Dermis microvascular lymphatic vessel endothelial cell (primary cell): ENCODE results near the gene PPP2R1B. TPM values are rescaled to one million over a fixed set of nuclear protein-coding genes. Genes with fewer than 3 reads are reported as not detected.

Experiments used
- DNase-seq, 2 donors: peaks; one replicate each; pipeline versions ENCODE4 v3.0.0 to v3.0.0-alpha.2; 2010; ENCODE audit warnings: low read depth in 2 of 2
- total RNA-seq: library from RNA; depleted of rRNA; stranded (reverse); fragments of >200 nt; gene quantifications from 2 replicates; pipeline ENCODE4 v1.2.1, GENCODE V29; 2014

The PPP2R1B gene
- total RNA-seq, 1 donor from 2014 or later = 29.0 TPM

DNA sequence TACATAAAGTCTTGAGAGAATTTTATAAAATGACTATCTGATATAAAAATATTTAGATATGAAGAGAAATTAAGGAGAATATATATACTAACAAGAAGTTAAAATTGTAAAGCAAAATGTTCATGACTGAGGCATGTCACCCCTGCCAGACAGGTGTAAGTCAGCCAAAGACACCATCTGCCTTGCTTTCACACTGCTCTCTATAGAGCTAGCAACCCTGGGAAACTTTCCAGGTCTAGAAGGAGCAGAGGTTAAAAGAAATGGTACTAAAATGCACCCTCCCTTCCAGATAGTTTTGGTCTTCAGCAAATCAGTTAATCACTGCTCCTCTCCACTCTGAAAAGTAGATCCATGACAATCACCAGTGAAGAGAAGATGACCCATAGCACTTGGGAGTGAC lies 16.5 kb downstream of the PPP2R1B start:
- DNase-seq = no peak

DNA sequence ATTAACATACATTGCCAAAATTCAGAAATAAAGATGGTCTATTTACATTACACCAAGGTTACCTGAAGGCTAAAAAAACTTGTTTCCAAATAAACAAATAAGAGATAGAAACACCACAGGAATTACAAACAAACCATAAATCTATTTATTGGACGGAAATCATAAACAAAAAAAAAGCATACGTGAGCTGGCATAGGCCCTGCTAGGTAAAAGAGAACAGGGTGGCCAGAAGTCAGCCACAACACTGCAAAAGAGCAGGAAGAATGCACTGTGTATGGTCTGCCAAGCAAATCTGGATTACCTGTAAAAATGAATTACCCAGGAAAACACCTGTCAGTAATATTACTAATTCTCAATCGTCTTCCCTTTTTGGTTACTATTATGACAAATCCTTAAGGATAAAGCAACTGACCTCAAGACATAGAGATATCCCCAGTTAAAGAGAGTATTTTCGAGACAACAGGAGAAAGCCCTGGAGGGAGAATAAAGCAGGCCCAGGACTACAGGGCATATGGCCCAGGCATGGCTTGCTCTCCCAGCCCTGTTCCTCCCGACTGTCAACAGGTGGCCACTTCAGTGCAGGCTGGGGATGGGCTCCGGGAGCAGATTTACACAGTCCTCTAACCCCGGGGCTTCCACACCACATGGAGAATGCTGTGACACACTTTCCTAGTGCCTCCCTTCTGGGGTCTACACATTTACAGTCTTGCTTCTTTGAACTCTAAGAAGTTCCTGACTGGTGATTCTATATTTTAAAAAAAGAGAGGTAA lies 18.0 kb downstream of the PPP2R1B start:
- DNase-seq = no peak

DNA sequence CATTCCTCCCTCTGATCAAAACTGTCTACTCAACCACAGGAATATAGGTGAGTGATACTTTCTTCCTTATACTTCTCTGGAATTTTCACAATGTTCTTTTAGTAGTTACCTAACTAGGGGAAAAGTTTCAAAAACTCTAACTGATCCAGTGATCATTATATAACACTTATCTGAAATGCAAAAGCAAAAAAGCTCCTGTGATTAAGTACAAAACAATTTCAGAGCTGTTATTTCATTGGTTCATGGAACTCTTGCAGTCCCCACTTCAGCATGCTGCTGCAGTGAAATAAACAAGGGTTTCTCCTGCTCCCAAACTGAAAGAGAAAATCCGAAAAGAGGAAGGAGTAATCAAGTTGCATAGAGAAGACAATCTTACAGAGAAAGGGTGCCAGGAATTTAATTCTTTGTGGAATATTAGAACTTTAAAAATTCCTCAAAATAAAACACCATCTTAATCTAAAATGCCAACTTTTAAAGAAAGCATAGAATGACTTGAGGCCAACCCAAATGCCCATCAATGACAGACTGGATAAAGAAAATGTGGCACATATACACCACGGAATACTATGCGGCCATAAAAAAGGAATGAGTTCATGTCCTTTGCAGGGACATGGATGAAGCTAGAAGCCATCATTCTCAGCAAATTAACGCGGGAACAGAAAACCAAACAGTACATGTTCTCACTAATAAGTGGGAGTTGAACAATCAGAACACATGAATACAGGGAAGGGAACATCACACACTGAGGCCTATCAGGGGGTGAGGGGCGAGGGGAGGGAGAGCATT lies 20.3 kb downstream of the PPP2R1B start:
- no peak for DNase-seq

DNA sequence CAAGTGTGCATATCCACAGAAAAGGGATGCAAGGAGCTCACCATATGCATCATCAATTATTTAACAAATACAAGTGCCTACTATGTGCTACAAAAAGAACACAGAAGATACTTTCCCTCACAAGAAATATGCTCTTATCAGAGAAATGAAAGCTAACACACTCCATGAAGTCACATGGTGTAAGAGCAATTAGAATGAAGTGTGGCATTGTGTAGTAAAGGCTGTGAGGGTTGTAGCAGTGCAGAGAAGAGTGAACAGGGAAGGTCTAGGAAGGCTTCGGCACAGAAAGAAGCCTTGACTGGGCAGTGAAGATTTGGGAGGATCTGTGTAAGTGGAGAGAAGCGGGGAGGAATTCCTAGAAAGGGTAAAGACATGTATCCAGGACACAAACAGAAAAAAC lies 22.5 kb downstream of the PPP2R1B start:
- DNase-seq = no peak

DNA sequence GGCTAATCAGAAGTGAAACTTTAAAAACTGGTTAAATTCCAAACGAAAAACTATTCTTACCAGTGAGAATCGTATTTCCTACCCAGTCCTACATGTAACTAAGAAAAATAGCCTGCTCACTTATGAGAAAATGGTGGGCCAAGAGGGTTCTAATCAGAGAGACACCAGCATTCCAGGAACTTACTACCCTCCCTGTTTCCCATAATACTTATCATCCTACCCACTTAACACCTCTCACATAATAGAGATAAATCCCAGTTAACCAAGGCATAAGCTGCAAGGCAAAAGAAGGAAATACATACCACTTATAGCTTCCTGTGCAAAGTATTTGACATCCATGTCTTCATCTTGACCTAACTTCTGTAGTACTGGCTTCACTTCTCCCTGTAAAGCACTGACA lies 24.4 kb downstream of the PPP2R1B start:
- no peak for DNase-seq

DNA sequence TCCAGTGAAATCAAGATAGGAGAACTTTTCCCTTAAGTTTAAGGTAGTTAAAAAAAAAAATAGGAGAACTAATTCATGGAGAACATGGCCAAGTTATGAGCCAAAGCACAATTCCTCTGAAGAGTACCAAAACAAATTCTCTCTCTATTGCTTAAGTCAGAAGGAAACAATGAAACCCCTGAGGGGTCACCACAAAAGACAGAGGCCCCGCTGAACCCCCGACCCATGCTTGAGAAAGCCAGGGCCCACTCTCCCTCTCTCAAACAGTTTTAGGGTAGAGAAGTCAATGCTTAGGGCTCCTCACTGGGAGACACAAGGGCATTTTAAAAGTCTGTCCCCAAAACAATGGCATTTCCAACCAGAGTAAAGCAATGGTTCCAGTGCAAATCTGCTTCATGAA lies 26.9 kb downstream of the PPP2R1B start:
- no peak for DNase-seq

DNA sequence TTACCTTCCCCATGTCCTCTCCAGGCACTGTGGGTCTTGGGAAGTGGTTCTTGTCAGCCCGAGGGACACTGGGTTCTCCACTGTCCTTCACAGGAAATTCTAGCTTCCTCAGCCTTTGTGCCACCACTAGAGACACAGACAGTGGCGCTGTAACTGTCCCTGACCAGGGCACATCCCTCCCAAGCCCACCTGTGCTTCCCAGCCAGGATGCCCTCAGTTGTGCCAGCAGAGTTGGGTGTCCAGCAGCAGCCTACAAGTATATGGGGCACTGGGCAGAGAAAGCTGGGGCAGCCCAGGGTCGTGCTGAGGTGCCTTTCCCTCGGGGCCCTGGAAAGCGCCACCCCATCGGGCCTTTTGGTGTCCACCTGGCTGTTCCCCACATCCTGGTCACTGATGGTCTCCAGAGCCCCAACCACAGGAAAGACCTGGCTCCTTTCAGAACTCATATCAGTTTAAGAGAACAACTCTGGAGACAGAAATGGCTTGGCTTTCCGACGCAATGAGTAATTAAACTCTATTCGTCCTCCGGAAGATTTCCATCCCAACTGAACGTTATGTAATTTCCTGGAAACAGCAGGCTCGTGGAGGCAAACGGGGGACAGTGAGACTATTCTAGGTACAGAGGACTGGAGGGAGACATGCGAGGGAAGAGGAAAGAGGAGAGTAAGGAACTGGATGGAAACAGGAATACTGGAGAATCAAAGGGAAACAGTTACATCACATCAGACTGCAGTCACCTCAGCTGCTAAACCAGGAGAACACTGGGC lies 28.6 kb downstream of the PPP2R1B start:
- DNase-seq = peak; percentile 82 to 87

DNA sequence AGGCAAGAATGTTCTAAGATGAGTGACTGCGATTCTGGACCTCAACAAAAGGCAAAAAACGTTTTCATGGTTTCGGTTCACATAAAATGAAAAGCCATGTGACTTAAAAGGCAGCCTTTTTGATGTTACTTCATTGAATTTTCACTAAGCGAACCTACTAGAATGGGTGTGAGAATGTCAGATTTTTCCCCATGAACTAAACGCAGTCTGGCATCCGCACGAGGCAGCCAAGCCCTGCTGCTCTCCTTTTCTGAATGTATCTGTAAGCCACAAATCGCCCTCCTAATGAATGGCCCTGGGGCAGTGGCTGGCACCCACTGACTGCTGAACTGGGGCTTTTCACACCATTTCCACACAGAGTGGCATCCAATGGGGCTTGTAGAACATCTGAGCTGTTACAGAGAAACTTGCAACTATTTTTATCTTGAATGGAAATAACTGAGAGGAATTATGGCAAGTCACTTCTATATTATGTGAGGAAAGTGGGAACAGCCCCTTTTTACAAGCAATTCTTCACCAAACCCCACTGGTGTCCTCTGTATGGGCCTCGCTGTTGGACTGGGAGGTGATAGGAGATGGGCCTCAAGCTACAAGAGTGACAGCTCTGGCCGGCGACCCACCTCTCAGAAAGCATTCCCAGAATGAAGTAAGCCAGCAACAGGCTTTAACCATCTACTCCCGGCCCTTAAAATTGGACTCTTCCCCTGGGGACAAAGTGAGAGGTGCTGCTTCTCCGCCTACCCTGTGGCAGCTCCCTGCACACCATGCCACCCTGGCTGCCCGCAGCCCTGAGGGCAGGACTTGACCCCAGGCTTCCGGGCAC lies 29.4 kb downstream of the PPP2R1B start:
- DNase-seq = no peak

DNA sequence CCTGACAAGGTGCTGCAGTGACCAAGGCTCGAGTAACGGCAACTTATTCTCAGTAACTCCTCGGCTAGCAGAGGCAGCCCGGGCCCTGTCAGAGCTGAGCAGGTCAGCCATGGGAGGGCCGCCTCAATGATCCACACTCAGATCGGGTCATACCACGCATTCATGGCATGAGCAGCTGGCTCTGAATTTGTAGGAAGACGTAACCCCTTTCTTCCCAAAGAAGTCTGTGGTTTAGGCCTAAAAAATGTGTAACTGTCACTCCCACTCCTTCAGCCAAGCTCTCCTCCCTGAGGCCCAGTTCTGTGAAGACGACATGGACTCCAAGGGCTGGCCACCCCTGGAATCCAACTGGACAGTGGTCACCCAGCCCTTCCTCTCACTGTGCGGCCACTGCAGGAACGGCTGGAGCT lies 30.0 kb downstream of the PPP2R1B start:
- no peak for DNase-seq

DNA sequence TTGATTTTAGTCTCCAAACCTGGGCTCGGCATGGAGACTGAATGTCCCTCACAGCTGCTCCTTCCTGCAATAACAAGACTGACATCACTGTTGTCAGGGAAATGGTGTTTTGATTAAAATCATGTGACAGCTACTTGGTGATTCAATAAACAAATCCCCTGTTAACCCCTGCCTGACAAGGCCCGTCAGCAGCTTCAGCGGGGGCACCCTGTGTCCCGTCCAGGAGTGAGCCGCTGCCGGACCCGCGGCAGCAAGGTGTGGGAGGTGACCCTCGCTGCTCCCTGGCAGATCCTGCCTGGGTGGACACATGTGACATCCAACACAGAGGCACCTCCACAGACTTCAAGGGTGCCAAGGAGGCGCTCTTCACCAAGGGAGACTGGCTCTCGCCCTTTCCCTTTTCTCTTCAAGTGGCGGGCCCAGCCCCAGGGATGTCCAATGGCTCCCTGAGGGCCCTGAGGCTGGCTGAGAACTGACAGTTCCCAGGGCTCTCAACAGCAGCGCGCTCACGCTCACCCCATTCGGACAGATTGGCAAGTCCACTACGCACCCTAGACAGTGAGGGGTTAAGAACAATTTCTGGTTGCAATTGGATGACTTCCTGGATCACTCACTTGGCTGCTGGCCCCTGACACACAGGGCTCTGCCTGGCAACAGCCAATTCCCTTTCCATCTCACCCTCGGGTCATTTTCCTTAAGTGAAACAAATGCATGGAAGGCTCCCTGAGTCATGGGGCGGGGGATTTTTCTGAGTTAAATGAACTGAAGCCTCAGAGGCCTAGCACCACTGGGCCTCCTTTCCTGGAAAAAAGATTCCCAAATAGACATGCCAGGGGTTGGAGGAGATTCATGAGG lies 30.7 kb downstream of the PPP2R1B start:
- peak; percentile 98 to 99 for DNase-seq

DNA sequence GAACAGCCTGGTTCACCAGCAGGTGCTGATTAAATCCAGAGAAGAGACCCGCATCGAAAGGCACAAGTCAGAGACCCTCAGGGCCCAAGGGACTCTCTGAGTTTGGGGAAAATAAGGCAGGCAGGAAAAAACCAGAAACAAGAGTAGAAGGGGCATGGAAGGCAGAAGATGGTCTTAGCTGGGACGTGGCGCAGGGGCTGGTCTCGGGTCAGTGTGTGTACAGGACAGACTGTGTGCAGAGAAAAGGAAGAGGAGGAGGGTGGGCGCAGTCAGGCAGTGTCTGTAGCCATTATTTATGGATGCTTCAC lies 31.3 kb downstream of the PPP2R1B start:
- DNase-seq = no peak

DNA sequence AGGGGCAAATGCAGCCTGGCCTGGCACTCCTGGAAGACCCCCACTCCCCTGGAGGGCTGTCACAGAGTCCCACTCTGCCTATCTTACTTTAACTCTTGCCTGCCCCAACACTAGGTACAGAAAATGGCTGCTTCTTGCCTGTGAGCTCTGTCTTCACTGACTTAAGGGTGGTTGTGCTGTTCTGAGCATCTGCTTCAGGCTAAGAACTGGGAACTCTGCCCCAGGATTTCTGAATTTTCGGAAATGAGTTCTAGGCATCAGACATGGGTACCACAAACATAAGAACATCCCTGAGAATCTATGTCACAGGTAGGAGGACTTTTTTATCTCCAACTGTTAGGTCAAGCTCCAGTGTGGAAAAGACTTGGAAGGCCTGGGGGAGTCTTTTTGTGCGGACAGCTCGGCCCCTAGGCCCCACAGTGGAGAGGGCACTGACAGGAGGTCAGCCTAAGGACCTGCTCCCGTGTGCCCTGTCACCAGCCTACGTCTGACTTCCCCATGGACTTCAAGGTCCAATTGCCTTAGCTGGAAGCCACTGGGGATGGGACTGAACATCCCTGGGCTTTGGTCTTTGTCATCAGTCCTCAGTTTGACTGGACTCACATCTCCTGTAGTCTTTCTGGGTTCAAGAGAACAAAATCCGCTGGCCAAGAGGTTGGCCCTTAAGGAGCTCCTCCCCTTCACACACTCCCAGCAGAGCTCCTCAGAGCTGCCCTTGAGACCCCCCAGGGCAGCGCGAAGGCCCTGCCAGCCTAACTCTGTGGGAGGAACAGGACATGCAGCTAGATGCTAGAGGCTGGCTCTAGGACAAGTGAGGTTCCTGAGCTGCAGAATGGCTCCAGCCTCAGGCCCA lies 31.9 kb downstream of the PPP2R1B start:
- no peak for DNase-seq

DNA sequence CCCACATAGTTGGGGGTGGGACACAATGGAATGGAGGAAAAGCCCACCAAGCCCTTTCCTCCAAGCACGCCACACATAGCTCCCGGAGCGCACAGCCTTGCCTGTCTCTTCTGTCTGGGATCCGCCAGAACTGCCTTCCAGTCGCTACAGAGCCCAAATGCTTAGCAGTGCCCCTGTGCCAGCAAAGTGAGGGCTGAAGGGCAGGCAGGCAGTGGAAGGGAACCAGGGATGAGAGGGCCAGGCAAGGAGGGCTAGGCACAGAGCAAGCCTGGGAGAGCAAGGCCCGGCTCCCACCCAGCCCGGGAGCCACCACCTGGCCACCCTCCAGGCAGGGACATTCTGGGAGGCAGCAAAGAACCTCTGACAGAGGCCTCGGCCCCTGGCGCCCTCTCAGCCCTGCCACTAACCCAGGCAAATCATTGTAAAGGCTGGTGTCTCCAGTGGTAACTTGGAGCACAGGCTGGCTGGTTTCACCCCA lies 32.5 kb downstream of the PPP2R1B start:
- DNase-seq = no peak

DNA sequence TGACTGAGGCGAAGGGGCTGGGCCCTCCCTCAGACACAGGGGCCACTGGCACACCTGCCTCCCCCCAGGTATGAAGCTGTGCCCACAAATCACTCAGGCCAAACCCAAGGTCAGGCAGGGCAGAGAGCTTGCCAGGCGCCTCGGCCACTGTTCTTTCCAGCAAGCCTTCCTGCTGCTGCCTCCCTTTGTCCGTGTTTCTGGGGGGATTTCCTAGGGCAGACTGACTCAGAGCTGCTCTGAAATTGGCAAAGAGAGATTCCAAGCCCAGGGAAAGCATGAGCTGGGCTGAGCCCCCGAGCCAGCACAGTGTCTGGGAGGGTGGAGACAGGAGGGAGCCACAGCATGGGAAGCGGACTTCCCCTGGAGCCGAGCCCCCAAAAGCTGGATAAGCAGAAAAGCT lies 33.2 kb downstream of the PPP2R1B start:
- DNase-seq = peak; percentile 89 to 94

DNA sequence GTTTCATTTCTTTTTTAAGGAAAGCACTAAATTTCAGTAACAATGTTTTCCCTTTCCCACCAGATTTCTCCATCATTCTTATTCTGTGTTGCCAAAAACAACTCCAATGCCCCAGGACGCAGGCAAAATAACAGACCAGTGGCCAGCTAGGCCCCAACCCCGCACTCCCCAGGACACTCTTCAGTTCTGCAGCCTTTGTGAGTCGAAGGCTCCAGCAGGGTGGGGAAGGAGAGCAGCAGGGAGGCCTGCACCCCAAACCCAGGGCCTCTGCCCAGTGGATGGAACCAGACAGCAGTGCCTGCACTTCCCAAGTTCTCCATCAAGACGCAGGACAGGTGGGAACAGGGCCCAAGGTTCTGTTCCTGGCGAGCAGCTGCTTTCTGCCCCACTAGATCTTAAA lies 34.4 kb downstream of the PPP2R1B start:
- DNase-seq = no peak

DNA sequence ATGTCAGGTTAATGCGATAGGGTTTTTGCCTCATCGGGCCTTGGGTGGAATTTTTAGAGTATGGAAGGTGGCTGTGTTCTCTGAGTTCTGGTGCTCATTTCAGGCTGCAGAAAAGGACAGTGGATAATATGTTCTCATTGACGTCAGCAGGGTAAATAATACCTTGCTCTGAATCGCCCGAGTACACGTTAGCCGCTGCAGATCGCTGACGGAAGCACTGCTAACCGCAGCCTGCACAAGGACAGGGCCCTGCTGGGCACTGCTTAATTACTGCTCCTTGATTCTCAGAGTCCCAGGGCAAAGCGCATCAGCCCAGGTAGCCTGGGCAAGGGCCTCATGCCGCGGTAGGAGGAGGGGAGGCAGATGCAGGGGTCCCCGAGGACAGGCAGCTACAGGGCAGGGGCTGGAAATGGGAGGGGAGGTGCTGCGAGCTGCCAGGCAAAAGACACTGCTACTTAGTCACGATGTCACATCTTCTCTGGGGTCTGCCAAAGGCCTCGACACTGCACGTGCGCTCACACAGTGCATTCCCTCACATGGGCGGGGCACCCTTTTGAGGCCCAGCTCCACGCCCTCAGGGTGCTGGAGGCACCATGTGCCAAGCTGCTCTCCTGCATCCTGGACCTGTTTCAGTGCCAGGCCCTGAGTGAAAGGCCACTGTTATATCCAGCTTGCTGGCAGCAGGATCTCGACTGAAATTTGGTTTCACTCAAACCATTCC lies 35.2 kb downstream of the PPP2R1B start:
- DNase-seq = no peak

DNA sequence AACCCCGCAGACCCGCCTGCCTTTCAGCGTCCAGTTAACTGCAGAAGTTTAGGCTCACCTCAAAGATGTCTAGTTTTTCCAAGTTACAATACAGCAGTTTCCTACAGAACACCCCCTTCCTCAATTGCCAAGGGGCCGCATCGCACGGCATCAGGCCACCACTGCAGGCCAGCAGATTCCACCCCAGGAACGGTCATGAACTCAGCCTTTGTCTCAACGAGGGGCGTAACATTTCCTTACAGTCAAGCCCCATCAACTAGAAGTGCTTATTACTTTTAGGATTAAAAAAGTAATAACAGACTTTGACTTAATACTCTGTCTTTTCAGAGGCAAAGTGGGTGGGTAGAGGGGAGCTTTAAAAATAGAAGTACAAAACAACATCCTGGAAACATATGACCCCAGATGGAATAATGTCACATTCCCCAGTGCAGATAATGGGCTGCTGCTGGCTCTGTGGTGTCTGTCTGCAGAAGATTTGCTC lies 36.3 kb downstream of the PPP2R1B start:
- DNase-seq = peak; percentile 56 to 61

DNA sequence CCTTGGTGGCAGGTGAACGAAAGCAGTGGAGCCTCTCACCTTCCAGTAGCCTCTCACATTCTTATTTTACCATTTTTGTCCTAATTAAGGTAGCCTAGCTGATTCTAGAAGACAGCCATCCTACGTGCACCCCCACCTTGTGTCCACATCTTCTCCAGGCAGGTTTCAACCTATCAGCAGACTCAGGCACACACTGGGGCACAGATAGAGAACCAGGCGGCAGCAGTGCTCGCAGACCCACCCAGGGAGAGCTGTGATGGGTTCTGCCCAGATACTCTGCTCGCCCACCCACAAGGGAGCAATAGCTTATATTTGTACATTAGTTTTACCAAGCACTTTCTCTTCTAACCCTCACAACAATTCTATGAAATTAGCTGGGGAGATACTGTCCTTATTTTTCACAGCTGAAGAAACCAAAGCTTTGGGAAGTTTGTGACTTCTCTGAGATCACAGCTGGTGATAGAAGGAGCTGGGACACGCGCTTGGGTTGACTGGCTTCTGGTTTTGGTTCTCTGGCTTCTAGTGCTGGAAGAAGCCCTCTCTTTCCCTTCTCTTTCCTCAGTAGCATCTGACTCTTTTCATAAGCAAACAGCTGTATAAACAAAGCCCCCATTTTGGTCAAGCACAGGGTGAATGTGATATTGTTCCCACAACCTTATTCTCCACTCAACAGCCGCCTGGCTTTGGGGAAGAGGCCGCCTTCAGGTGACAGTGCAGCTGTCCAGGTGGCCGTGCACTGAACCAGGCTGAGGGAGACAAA lies 36.9 kb downstream of the PPP2R1B start:
- peak in 1 of 2 donors; percentile 70 for DNase-seq
